GM23338 (cell line): ENCODE data around the gene OSBPL5. TPM values are rescaled to one million over a fixed set of nuclear protein-coding genes. Genes with fewer than 3 reads are reported as not detected.

Experiments used
- ATAC-seq: fragments of 200-7000 bp; cut with Tn5 transposase; 3 replicates; pipeline ENCODE4 v1.9.1; 2020
- DNase-seq: peaks from one replicate; pipeline ENCODE4 v3.0.0-alpha.2; 2015; ENCODE audit warnings: low spot score
- H2AFZ ChIP-seq: fragments of 200-600 bp; sonication (generic); 2 replicates; pipeline ENCODE4 v1.8.0; 2016; ENCODE audit warnings: antibody characterized with exemption, mild to moderate bottlenecking, moderate library complexity
- H3F3A ChIP-seq: fragments of 200-600 bp; sonication (generic); replicated peaks from 2 replicates; pipeline ENCODE4 v1.8.0; 2017; ENCODE audit warnings: antibody characterized with exemption, mixed run types, low read depth
- H3K27ac ChIP-seq: fragments of 200-600 bp; sonication (generic); 2 replicates; pipeline ENCODE4 v1.6.1; 2016; ENCODE audit warnings: low read depth
- H3K27me3 ChIP-seq: fragments of 200-600 bp; sonication (generic); 2 replicates; pipeline ENCODE4 v1.8.0; 2016; ENCODE audit warnings: mild to moderate bottlenecking, mixed run types, moderate library complexity; ENCODE audit not compliant: insufficient read depth
- H3K36me3 ChIP-seq: fragments of 200-600 bp; sonication (generic); 2 replicates; pipeline ENCODE4 v1.8.0; 2016; ENCODE audit warnings: mild to moderate bottlenecking; ENCODE audit not compliant: insufficient read depth
- H3K4me1 ChIP-seq: fragments of 200-600 bp; sonication (generic); 2 replicates; pipeline ENCODE4 v1.8.0; 2016; ENCODE audit warnings: mild to moderate bottlenecking, moderate library complexity; ENCODE audit not compliant: insufficient read depth
- H3K4me2 ChIP-seq: fragments of 200-600 bp; sonication (generic); 2 replicates; pipeline ENCODE4 v1.7.1; 2017; ENCODE audit warnings: mixed run types
- H3K4me3 ChIP-seq: fragments of 200-600 bp; sonication (generic); 2 replicates; pipeline ENCODE4 v1.6.1; 2016; ENCODE audit warnings: mixed run types
- H3K79me2 ChIP-seq: fragments of 200-600 bp; sonication (generic); replicated peaks from 2 replicates; pipeline ENCODE4 v1.8.0; 2017; ENCODE audit warnings: mild to moderate bottlenecking; ENCODE audit not compliant: insufficient read depth
- H3K9me2 ChIP-seq: fragments of 200-600 bp; sonication (generic); 2 replicates; pipeline ENCODE4 v1.8.0; 2017; ENCODE audit not compliant: insufficient read depth
- H4K20me1 ChIP-seq: fragments of 200-600 bp; sonication (generic); replicated peaks from 2 replicates; pipeline ENCODE4 v1.8.0; 2017; ENCODE audit warnings: mild to moderate bottlenecking; ENCODE audit not compliant: insufficient read depth
- H3K27ac Mint-ChIP-seq: 2 replicates; pipeline ENCODE4 v1.8.0; 2020; ENCODE audit warnings: inconsistent platforms, mild to moderate bottlenecking, moderate library complexity, mixed read lengths
- H3K27me3 Mint-ChIP-seq: 3 replicates; pipeline ENCODE4 v1.8.0; 2022; ENCODE audit warnings: low read depth, mild to moderate bottlenecking, moderate library complexity, mixed read lengths, inconsistent platforms; ENCODE audit not compliant: insufficient read depth, poor library complexity
- H3K36me3 Mint-ChIP-seq: 3 replicates; pipeline ENCODE4 v1.8.0; 2021; ENCODE audit warnings: low read depth, mild to moderate bottlenecking, inconsistent platforms, moderate library complexity, mixed read lengths
- H3K4me1 Mint-ChIP-seq: 3 replicates; pipeline ENCODE4 v1.8.0; 2020; ENCODE audit warnings: mild to moderate bottlenecking, inconsistent platforms, mixed read lengths
- H3K4me3 Mint-ChIP-seq: 3 replicates; pipeline ENCODE4 v1.8.0; 2021; ENCODE audit warnings: moderate library complexity, mild to moderate bottlenecking, inconsistent platforms, mixed read lengths
- H3K9me3 Mint-ChIP-seq: 3 replicates; pipeline ENCODE4 v1.8.0; 2020; ENCODE audit warnings: moderate library complexity, mild to moderate bottlenecking, inconsistent platforms, mixed read lengths
- CREB1 ChIP-seq: fragments of 250-450 bp; sonication (Bioruptor Pico); IDR thresholded peaks from 2 replicates; pipeline ENCODE4 v1.5.0; 2020; ENCODE audit warnings: low read depth, mild to moderate bottlenecking, moderate library complexity
- EZH2 ChIP-seq: fragments of 200-600 bp; sonication (generic); IDR thresholded peaks from one replicate; pipeline ENCODE4 v1.8.0; 2017; ENCODE audit warnings: antibody characterized with exemption, mild to moderate bottlenecking, low read depth; ENCODE audit not compliant: unreplicated experiment
- EZH2phosphoT487 ChIP-seq: fragments of 200-600 bp; sonication (generic); IDR thresholded peaks from one replicate; pipeline ENCODE4 v1.8.1; 2018; ENCODE audit warnings: antibody characterized with exemption; ENCODE audit not compliant: unreplicated experiment
- JUNB ChIP-seq: IDR thresholded peaks from one replicate; pipeline ENCODE4 v1.6.1; 2016; ENCODE audit warnings: antibody characterized with exemption; ENCODE audit not compliant: unreplicated experiment
- NANOG ChIP-seq: IDR thresholded peaks from 2 replicates; pipeline ENCODE4 v1.6.1; 2016; ENCODE audit warnings: antibody characterized with exemption, borderline replicate concordance
- POLR2AphosphoS5 ChIP-seq: IDR thresholded peaks from 2 replicates; pipeline ENCODE4 v1.6.1; 2016; ENCODE audit warnings: antibody characterized with exemption, low read depth
- STAT1 ChIP-seq: IDR thresholded peaks from one replicate; pipeline ENCODE4 v1.6.1; 2016; ENCODE audit warnings: antibody characterized with exemption; ENCODE audit not compliant: unreplicated experiment
- ZNF114 ChIP-seq: fragments of 250-450 bp; sonication (Bioruptor Pico); IDR thresholded peaks from 2 replicates; pipeline ENCODE4 v1.5.0; 2020; ENCODE audit warnings: mild to moderate bottlenecking, moderate library complexity
- ZNF331 ChIP-seq: fragments of 250-450 bp; sonication (Bioruptor Pico); IDR thresholded peaks from 2 replicates; pipeline ENCODE4 v1.5.0; 2020; ENCODE audit warnings: low read depth, mild to moderate bottlenecking, moderate library complexity
- polyA plus RNA-seq: library from polyadenylated mRNA; unstranded; fragments of >200 nt; fragmentation: Nextera tagmentation; extraction: Ambion mirVana; gene quantifications from 2 replicates; pipeline ENCODE4 v1.2.1, GENCODE V29; 2016
- total RNA-seq: library from RNA; depleted of rRNA; stranded (reverse); fragments of >200 nt; shearing (Covaris generic); gene quantifications from 2 replicates; pipeline ENCODE4 v1.2.3, GENCODE V29; 2014
- TF ChIP-seq, protein P1 (sequence below): IDR thresholded peaks from 2 replicates; pipeline ENCODE4 v1.6.1; 2016; ENCODE audit warnings: antibody characterized with exemption
- TF ChIP-seq, protein P2 (sequence below): fragments of 250-450 bp; sonication (Bioruptor Pico); IDR thresholded peaks from 2 replicates; pipeline ENCODE4 v1.5.0; 2020; ENCODE audit warnings: mild to moderate bottlenecking, moderate library complexity
- TF ChIP-seq, protein P3 (sequence below), 2 experiments: fragments of 200-600 bp in 1 of 2; sonication (generic) in 1 of 2; conservative IDR thresholded peaks; 2 replicates each; pipeline versions ENCODE4 v1.5.1 to v1.6.1; 2016 to 2017; ENCODE audit warnings: antibody characterized with exemption in 2 of 2, low read depth in 2 of 2, mild to moderate bottlenecking in 2 of 2, moderate library complexity in 1 of 2
- TF ChIP-seq, protein P4 (sequence below): IDR thresholded peaks from one replicate; pipeline ENCODE4 v1.6.1; 2018; ENCODE audit warnings: antibody characterized with exemption; ENCODE audit not compliant: unreplicated experiment

Gene OSBPL5
- total and polyA plus RNA-seq, 2 experiments from 2014 or later = 2.7 to 12.0 TPM

DNA sequence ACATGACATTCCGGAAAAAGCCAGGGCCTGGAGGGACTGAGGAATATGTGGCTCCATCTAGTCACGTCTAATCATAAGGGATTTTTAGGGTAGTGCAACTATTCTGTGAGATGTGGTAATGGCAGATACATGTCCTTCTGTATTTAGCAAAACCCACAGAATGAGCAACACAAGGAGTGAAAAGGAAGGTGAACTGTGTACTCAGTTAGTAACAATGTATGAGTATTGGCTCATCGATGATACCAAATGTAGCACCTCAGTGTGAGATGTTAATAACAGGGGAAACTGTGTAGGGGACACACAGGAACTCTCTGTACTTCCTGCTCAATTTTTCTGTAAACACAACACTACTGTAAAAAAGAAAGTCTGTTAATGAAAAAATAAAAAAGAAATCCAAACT is 65.9 kb downstream of the OSBPL5 start:
- Mint-ChIP-seq H3K36me3 (peaks cover 4% of the 10 kb centered on the region; the same call in 1 of the 3 replicates), H3K4me1 (peaks cover 3% of the 10 kb centered on the region; the same call in 1 of the 3 replicates), H3K27me3 (peaks cover 7% of the 10 kb centered on the region), H3K27ac (no peak overlapping the region), H3K4me3 (no peak overlapping the region), H3K9me3 (peaks cover 8% of the 10 kb centered on the region)
- no peak for TF ChIP-seq NANOG
- TF ChIP-seq EZH2 = no peak
- TF ChIP-seq, protein P1, sequence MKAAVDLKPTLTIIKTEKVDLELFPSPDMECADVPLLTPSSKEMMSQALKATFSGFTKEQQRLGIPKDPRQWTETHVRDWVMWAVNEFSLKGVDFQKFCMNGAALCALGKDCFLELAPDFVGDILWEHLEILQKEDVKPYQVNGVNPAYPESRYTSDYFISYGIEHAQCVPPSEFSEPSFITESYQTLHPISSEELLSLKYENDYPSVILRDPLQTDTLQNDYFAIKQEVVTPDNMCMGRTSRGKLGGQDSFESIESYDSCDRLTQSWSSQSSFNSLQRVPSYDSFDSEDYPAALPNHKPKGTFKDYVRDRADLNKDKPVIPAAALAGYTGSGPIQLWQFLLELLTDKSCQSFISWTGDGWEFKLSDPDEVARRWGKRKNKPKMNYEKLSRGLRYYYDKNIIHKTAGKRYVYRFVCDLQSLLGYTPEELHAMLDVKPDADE = no peak
- TF ChIP-seq ZNF114 (CRISPR knock-in tag) = no peak
- TF ChIP-seq, protein P2, sequence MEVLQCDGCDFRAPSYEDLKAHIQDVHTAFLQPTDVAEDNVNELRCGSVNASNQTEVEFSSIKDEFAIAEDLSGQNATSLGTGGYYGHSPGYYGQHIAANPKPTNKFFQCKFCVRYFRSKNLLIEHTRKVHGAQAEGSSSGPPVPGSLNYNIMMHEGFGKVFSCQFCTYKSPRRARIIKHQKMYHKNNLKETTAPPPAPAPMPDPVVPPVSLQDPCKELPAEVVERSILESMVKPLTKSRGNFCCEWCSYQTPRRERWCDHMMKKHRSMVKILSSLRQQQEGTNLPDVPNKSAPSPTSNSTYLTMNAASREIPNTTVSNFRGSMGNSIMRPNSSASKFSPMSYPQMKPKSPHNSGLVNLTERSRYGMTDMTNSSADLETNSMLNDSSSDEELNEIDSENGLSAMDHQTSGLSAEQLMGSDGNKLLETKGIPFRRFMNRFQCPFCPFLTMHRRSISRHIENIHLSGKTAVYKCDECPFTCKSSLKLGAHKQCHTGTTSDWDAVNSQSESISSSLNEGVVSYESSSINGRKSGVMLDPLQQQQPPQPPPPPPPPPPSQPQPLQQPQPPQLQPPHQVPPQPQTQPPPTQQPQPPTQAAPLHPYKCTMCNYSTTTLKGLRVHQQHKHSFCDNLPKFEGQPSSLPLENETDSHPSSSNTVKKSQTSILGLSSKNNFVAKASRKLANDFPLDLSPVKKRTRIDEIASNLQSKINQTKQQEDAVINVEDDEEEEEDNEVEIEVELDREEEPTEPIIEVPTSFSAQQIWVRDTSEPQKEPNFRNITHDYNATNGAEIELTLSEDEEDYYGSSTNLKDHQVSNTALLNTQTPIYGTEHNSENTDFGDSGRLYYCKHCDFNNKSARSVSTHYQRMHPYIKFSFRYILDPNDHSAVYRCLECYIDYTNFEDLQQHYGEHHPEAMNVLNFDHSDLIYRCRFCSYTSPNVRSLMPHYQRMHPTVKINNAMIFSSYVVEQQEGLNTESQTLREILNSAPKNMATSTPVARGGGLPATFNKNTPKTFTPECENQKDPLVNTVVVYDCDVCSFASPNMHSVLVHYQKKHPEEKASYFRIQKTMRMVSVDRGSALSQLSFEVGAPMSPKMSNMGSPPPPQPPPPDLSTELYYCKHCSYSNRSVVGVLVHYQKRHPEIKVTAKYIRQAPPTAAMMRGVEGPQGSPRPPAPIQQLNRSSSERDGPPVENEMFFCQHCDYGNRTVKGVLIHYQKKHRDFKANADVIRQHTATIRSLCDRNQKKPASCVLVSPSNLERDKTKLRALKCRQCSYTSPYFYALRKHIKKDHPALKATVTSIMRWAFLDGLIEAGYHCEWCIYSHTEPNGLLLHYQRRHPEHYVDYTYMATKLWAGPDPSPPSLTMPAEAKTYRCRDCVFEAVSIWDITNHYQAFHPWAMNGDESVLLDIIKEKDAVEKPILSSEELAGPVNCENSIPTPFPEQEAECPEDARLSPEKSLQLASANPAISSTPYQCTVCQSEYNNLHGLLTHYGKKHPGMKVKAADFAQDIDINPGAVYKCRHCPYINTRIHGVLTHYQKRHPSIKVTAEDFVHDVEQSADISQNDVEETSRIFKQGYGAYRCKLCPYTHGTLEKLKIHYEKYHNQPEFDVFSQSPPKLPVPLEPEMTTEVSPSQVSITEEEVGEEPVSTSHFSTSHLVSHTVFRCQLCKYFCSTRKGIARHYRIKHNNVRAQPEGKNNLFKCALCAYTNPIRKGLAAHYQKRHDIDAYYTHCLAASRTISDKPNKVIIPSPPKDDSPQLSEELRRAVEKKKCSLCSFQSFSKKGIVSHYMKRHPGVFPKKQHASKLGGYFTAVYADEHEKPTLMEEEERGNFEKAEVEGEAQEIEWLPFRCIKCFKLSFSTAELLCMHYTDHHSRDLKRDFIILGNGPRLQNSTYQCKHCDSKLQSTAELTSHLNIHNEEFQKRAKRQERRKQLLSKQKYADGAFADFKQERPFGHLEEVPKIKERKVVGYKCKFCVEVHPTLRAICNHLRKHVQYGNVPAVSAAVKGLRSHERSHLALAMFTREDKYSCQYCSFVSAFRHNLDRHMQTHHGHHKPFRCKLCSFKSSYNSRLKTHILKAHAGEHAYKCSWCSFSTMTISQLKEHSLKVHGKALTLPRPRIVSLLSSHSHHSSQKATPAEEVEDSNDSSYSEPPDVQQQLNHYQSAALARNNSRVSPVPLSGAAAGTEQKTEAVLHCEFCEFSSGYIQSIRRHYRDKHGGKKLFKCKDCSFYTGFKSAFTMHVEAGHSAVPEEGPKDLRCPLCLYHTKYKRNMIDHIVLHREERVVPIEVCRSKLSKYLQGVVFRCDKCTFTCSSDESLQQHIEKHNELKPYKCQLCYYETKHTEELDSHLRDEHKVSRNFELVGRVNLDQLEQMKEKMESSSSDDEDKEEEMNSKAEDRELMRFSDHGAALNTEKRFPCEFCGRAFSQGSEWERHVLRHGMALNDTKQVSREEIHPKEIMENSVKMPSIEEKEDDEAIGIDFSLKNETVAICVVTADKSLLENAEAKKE (CRISPR knock-in tag) = no peak
- no peak for TF ChIP-seq EZH2phosphoT487
- no peak for TF ChIP-seq JUNB
- TF ChIP-seq, protein P3, sequence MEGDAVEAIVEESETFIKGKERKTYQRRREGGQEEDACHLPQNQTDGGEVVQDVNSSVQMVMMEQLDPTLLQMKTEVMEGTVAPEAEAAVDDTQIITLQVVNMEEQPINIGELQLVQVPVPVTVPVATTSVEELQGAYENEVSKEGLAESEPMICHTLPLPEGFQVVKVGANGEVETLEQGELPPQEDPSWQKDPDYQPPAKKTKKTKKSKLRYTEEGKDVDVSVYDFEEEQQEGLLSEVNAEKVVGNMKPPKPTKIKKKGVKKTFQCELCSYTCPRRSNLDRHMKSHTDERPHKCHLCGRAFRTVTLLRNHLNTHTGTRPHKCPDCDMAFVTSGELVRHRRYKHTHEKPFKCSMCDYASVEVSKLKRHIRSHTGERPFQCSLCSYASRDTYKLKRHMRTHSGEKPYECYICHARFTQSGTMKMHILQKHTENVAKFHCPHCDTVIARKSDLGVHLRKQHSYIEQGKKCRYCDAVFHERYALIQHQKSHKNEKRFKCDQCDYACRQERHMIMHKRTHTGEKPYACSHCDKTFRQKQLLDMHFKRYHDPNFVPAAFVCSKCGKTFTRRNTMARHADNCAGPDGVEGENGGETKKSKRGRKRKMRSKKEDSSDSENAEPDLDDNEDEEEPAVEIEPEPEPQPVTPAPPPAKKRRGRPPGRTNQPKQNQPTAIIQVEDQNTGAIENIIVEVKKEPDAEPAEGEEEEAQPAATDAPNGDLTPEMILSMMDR (conservative IDR thresholded peaks at IDR 0.05; ENCODE audit: low read depth in 2 of 2) = no peak
- TF ChIP-seq CREB1 (CRISPR knock-in tag) = no peak
- TF ChIP-seq STAT1 = no peak
- TF ChIP-seq, protein P4, sequence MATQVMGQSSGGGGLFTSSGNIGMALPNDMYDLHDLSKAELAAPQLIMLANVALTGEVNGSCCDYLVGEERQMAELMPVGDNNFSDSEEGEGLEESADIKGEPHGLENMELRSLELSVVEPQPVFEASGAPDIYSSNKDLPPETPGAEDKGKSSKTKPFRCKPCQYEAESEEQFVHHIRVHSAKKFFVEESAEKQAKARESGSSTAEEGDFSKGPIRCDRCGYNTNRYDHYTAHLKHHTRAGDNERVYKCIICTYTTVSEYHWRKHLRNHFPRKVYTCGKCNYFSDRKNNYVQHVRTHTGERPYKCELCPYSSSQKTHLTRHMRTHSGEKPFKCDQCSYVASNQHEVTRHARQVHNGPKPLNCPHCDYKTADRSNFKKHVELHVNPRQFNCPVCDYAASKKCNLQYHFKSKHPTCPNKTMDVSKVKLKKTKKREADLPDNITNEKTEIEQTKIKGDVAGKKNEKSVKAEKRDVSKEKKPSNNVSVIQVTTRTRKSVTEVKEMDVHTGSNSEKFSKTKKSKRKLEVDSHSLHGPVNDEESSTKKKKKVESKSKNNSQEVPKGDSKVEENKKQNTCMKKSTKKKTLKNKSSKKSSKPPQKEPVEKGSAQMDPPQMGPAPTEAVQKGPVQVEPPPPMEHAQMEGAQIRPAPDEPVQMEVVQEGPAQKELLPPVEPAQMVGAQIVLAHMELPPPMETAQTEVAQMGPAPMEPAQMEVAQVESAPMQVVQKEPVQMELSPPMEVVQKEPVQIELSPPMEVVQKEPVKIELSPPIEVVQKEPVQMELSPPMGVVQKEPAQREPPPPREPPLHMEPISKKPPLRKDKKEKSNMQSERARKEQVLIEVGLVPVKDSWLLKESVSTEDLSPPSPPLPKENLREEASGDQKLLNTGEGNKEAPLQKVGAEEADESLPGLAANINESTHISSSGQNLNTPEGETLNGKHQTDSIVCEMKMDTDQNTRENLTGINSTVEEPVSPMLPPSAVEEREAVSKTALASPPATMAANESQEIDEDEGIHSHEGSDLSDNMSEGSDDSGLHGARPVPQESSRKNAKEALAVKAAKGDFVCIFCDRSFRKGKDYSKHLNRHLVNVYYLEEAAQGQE = no peak
- TF ChIP-seq POLR2AphosphoS5 = no peak
- TF ChIP-seq ZNF331 = no peak
- Histone ChIP-seq H3K4me2 (no peak overlapping the region), H3K27ac (no peak overlapping the region), H4K20me1 (no peaks in the 10 kb centered on the region), H3K4me3 (no peak overlapping the region), H2AFZ (no peak overlapping the region), H3K4me1 (no peaks in the 10 kb centered on the region), H3F3A (no peaks in the 10 kb centered on the region), H3K9me2 (no peaks in the 10 kb centered on the region), H3K27me3 (no peaks in the 10 kb centered on the region), H3K36me3 (no peaks in the 10 kb centered on the region), H3K79me2 (no peaks in the 10 kb centered on the region)
- ATAC-seq (no peak), DNase-seq (no peak)
